Activated CD8-positive, alpha-beta memory T cell treated with anti-CD3 and anti-CD28 coated beads for 36 hours (primary cell): ENCODE data around the gene CARMIL1. TPM values are rescaled to one million over a fixed set of nuclear protein-coding genes. Genes with fewer than 3 reads are reported as not detected.

Experiments
- CTCF ChIA-PET: fragments of 350-600 bp; sonication (Branson Sonifier 250); formaldehyde crosslinking; loops from one replicate; lab custom pipeline; 2021; ENCODE audit warnings: antibody characterized with exemption; lab: Charles Lee
- POLR2A ChIA-PET: fragments of 350-600 bp; sonication (Branson Sonifier 250); formaldehyde crosslinking; loops from one replicate; lab custom pipeline; 2021; ENCODE audit warnings: antibody characterized with exemption; lab: Charles Lee
- total RNA-seq, 2 experiments: library from RNA; stranded (reverse); gene quantifications; one replicate each; pipeline ENCODE4 v1.2.3, GENCODE V29; 2021

CARMIL1 gene
- total RNA-seq = 1 to 10 TPM; 2.0 TPM

DNA sequence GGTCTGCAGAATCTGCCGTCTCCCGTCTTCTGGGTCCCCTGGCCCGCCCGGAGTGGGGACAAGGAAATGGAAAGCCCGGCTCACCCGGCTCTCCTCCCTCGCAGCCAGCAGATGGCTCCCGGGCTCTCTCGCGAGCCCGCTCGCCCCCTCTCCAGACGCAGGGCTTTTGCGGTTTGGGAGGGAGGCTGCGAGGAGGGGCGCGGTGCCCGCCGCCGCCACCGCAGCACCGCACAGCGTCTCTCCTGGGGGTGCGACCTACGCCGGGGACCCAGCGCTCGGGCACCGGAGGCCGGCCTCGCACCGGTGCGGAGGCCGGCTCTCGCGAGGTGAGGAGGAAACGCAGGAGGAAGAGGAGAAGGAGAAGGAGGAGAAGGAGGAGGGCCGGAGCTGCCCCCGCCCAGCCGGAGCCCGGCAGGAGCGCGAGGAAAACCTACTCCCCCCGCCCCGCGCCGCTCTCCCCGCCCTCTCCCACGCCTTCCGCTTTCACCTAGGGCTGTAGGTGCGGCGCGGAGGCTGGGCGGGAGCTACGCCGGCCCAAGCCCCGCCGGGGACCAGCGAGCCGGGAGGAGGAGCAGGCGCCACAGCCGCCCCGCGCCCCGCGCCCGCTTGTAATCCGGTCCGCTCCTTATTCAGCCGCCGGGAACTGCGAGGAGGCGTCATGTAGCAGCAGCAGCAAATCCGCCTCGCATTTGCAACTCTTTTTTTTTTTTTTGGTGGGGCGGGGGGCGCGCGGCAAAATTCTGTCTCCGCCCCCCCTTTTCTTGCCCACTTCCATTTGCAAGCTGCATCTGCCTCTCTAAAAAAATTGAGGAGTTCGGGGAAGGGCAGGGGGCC is at the start of gene CARMIL1:
TSS of gene CARMIL1 (plus strand) at position 461 of the 834 bp plus-strand sequence. CDS start 422 bp downstream, outside the sequence.
- POLR2A ChIA-PET = interaction anchor here (0.6 to 0.9 kb wide), 3 partner anchors 13 to 565 kb away, joined by 3 read pairs; no protein-coding TSS in a partner anchor
- CTCF ChIA-PET = interaction anchor here (0.6 to 2.4 kb wide), 15 partner anchors 8 to 326 kb away, joined by 3 to 12 read pairs (median 3); no protein-coding TSS in a partner anchor

DNA sequence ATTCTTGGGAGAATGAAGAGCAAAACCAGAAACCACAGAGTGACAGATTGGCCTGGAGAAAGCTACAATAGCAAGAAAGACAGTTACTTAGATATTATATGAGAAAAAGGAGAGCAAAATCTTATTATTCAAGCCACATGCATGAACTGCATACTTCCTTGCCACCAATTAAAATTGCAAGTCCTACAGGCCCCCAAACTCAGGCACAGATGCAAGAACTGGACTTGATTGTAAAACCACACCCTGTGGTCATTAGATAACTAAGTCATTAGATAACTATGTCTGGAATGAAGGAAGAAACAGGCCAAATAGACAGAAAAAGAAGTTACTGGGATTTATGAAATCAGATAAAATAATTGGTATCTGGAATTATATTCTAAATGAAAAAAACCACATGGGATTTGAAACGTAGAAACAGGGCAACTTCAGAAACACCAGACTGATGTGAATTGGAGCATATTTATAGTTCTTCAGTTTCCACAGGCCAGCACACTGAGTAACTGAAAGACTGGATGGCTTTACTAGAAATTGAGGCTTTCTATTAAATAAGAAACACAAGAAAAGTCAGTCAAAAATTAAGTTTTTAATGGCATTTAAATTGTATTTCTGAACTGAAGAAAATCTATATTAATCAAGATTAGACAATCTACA is 49.4 kb upstream of the CARMIL1 start:
- POLR2A ChIA-PET = no interaction called here
- CTCF ChIA-PET = no interaction called here

DNA sequence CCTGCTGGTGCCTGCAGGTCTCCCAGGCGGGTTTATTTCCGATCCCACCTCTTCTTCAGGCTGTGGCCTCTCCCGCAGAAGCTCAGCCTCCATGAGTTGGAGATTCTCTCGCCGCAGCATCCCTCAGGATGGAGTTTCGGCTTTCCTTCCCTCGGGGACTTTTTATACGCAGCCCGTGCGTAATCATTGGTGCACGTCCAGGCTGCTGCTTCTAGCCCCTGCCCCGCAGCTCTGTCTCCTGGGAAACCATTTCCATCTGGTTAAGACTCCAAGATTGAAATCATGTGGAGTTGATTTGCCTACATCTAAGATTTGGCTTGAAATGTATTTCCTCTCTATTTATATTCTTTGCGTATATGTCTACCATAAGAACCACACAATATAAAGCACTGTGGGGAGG is 46.7 kb upstream of the CARMIL1 start:
- POLR2A ChIA-PET = no interaction called here
- CTCF ChIA-PET = interaction anchor here (1.4 kb wide), 1 partner anchor 258 kb away, joined by 3 read pairs; no protein-coding TSS in a partner anchor

DNA sequence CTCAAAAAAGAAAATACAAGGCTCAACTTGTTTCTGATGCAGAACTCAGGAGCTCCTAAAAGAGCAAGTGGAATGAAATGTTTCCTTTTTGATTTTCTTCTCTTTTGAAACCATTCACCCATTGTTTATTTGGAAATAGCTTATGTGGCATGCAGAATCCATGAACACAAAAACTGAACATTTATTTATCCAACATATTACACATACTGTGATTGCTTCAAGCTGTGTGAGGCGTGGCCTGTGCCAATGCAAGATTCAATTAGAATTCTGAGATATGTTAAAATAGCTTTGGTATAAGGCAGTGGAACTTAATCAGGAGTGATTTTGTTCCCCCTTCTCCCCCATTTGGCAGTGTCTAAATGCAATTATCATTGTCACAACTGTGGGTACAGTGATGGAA is 45.9 kb upstream of the CARMIL1 start:
- CTCF ChIA-PET = interaction anchor here (1.4 kb wide), 1 partner anchor 257 kb away, joined by 3 read pairs; no protein-coding TSS in a partner anchor
- POLR2A ChIA-PET = no interaction called here

DNA sequence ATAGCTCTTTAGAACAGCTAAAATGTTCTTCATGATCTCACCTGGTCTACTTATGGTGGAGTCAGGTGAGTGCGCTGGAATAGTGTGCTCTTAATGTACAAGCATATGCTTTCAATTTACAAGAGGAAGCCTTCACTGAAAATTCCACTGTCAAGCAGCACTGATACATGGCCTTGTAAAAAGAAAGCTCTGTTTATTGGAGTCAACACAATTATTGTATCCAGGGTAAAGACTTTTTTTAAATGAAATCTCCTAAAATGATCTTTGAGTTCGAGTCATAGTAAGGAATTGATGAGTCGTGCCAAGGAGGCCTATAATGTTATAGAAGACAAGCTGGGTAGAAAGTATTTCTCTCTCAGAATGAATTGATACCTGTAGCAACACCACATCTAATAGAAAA is 41.6 kb upstream of the CARMIL1 start:
- CTCF ChIA-PET = no interaction called here
- POLR2A ChIA-PET = interaction anchor here (0.9 kb wide), 1 partner anchor 14 kb away, joined by 3 read pairs; no protein-coding TSS in a partner anchor

DNA sequence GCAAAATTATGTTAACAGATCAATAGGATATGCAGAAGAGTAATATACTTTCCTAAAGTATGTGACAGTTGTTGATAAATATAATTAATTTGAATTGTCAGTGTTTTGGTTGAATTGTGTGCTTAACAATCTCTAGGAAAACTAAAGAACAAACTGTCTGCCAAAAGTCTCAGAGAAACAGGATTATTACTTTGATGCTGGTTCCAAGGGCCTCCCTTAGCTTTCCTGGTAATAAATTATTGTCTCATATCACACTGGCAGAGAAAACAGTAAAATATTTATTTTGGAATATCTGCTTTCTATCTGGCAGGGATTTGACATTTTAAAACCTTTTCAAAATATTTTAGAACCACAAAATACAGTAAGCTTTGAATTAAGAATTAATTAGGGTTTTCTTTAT is 40.1 kb upstream of the CARMIL1 start:
- CTCF ChIA-PET = interaction anchor here (1.1 kb wide), 1 partner anchor 16 kb away, joined by 3 read pairs; no protein-coding TSS in a partner anchor
- POLR2A ChIA-PET = interaction anchor here (0.7 kb wide), 1 partner anchor 108 kb away, joined by 3 read pairs; no protein-coding TSS in a partner anchor

DNA sequence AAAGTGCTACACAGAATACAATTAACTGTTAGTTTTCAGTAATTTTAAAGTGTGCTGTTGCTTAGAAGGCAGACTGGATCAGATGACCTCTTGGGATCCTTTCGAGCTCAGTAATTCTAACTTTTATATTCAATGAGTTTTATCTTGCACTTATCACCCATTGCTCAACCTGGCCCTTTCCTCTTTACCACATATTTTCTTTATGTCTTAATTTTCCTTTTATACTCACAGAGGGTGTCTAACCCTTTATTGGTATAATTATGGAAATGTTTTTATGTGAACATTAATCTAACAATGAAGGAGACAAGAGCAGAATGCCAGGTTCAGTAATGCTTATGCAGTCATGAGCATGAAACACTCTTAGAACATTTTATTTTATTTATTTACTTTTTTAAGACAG is 39.7 kb upstream of the CARMIL1 start:
- ChIA-PET CTCF (interaction anchor here (1.1 kb wide), 1 partner anchor 16 kb away, joined by 3 read pairs; no protein-coding TSS in a partner anchor), POLR2A (interaction anchor here (0.7 kb wide), 1 partner anchor 108 kb away, joined by 3 read pairs; no protein-coding TSS in a partner anchor)

DNA sequence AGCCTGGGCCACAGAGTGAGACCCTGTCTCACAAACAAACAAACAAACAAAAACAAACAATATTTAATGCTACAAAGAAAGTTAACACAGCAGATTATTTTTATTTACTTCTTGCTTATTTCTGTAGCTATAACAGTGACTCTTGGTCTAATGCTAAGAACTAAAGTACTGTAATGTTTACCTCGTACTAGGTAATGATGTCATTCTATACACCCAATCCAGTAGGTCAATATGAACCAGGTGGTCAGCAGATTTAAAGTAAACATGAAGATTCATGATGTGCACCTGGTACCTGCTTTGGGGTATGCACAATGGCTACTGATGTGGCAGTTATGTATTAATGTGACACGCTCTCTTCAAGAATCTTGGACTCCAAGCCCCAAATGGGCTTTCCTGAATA is 36.6 kb upstream of the CARMIL1 start:
- CTCF ChIA-PET = no interaction called here
- POLR2A ChIA-PET = no interaction called here

DNA sequence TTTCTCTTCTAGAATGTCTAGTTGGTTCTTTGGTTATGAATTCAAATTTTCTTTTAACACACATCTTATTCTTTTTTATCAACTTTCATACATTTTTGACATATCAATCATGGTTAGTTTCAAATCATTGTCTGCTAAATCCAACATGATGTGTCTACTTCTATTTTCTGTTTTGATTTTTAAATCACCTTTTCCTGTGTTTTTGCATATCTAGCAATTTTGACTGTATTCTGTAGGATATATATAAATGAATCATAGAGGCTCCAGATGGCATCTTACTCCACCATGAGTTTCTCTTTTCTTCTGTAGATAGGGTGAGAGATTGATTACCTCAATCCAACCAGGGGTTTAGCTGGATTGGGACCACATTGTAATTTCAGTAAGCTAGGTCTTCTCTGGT is 34.3 kb upstream of the CARMIL1 start:
- CTCF ChIA-PET = no interaction called here
- POLR2A ChIA-PET = no interaction called here

DNA sequence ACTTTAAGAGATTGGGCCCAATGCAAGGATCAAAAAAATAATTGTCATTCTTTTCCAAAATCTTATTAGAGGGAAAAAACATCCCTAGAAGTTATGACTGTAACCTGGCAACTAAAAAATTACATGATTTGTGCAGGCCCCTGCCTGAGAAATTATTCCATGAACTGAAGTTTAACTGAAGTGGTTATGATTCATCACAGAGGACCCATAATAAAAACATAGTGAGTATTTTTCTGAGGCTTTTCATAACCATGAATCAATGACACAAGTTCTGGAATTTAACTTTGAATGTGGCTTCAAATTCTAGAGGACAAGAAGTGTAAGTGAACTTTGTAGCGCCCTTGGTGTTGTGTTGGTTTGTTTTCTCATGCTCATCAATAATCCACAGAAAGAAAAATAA is 31.1 kb upstream of the CARMIL1 start:
- CTCF ChIA-PET = no interaction called here

DNA sequence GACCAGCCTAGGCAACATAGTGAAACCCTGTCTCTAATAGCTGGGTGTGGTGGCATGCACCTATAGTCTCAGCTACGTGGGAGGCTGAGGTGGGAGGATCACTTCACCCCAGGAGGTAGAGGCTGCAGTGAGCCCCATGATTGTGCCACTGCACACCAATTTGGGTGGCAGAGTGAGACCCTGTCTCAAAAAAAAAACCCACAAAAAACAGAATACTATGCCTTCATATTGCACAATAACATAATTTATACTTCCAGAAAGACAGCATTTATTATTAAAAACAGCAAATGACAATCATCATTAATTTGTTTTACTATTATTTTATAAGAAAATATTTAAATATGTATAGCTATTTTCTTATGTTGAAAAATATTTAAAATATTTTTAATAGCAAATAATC is 30.0 kb upstream of the CARMIL1 start:
- CTCF ChIA-PET = no interaction called here
- POLR2A ChIA-PET = no interaction called here

More for the DNA sequence above, 31.1 kb upstream of the CARMIL1 start:
- POLR2A ChIA-PET = no interaction called here

DNA sequence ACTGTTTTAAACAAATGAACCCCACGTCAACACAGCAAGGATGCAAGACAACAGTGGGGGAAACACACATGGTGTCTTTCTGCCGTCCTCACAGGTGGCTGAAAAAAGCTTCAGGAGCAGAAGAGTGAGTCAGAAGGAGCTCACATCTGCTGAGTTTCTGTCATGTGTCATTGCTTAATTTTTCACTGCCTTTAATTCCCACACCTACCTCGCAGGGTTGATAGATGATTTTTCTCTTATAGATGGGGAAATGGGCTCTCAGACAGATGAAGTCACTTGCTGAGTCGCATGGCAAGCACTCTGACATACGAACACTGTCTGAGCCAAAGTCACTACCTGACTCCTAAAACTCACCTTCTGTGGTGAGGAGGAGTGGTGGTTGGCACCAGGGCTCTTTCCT is 28.3 kb upstream of the CARMIL1 start:
- CTCF ChIA-PET = interaction anchor here (1.3 kb wide), 1 partner anchor 27 kb away, joined by 4 read pairs; no protein-coding TSS in a partner anchor

DNA sequence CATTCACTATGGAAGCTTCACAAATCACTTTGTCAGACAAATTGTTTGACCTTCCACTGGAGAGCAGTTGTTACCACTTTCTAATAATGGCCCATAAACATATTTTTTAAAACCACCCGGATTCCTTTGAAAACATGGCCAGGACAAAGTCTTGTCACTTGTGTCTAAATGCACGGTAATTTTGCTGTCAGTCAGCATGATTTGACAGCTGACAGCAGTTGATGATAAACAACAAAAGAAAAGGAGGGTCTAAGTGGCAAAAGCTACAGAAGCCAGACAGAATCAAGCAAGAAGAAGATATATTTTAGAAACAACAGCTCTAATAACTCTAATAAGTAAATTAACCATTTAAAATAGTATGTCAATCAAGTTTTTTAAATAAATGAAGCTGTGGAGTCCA is 27.7 kb upstream of the CARMIL1 start:
- ChIA-PET POLR2A (no interaction called here), CTCF (interaction anchor here (1.3 kb wide), 1 partner anchor 28 kb away, joined by 4 read pairs; no protein-coding TSS in a partner anchor)

More for the DNA sequence above, 28.3 kb upstream of the CARMIL1 start:
- POLR2A ChIA-PET = no interaction called here

DNA sequence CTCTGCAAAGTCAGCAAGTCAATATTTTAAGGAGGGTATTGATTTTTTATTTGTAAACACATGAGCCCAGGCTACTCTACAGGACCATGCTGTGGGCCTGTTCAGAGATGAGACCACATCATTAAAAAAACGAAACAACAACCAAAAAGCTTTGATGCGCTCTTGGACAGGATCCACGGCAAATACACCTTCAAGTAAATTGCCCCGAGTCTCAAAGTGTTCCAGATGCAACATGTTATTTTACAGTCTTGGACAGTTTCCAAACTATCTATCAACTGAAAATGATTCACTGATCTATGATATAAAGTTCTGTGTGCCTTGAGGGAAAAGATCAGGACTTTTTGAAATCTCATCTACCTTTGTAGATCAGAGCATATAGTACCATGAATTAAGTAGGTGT is 25.8 kb upstream of the CARMIL1 start:
- ChIA-PET POLR2A (no interaction called here), CTCF (no interaction called here)

DNA sequence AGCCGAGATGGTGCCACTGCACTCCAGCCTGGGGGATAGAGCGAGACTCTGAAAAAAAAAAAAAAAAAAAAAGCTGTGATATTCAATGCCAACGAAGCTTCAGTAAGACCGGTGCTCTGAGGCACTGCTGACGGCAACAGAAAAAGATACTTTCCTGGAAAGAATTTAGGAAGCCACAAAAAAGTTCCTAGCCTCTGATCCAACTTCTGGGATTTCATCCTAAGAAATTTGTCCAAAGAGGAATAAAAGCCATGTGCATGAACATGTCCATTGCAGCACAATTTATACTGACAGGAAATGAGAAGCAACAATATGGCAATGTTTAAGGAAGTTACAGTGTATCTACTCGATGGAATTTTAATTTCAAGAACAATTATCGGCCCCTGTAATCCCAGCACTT is 24.5 kb upstream of the CARMIL1 start:
- POLR2A ChIA-PET = no interaction called here
- CTCF ChIA-PET = no interaction called here

DNA sequence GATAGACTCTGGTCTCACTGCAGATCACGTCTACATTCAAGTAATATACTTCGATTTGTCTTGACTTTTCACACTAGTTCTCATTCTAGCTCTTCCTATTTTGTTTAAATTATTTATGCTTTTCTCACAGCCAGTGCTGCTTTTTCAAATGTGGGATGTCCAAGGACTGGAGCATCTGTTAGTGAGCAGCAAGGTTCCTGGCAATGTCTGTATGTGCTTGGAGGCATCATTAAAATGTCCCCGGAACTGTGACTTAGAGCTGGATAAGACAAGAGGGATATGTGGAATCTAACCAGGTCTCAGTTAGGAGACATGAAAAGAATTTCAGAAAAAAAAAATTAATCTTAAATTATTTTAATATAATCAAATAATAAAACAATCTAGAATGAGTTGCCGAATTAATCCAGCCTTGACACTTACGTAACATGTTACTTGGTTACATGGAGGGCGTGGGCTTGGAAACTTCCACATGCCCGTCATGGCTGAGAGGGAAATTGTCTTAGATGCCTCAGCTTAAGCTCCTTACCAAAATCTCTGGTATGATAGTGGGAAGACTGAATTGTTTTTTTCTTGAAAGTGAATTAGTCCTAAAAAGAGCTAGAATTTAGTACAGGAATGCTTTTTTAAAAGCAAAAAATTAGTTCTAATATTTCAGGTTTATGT is 21.4 kb upstream of the CARMIL1 start:
- ChIA-PET CTCF (interaction anchor here (0.6 kb wide), 2 partner anchors 10 to 12 kb away, joined by 3 to 5 read pairs; no protein-coding TSS in a partner anchor), POLR2A (interaction anchor here (0.6 kb wide), 1 partner anchor 225 kb away, joined by 5 read pairs; no protein-coding TSS in a partner anchor)

DNA sequence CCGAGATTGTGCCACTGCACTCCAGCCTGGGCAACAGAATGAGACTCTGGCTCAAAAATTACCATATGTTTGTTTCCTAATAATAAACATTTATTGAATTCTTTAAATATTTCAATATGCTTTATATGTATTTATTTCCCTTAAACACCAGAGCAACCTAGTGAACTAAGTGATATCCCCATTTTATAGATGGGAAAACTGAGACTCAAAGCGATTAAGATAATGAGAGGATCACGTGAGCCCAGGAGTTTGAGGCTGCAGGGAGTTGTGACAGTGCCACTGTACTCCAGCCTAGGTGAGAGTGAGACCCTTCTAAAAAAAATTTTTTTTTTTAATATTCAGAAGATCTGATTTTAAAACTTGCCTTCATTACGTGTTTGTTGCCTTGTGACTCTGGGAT is 19.4 kb upstream of the CARMIL1 start:
- ChIA-PET CTCF (no interaction called here), POLR2A (interaction anchor here (0.7 kb wide), 1 partner anchor 321 kb away, joined by 4 read pairs; no protein-coding TSS in a partner anchor)

DNA sequence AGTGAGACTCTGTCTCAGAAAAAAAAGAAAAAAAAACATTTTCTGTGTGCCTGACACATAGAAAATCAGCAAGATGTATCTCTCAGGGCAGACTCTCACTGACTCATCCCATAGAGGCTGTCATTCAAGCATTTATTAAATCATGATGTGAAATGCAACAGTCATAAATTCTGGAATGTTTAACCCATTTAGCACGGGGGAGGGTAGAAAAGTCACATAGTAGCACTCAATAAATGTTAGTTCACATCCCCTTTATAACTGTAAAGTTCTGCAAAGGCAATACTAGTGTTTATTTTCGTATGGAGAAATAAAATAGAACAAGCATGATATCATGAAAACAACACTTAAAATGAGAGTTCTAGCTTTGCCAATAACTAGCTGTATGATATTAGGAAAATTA is 15.5 kb upstream of the CARMIL1 start:
- ChIA-PET CTCF (no interaction called here), POLR2A (no interaction called here)
